HAP-1 (cell line): ENCODE data around the gene STPG4.

Source experiments
- DNase-seq, 2 experiments: peaks; one replicate each; pipeline ENCODE4 v3.0.0-alpha.2; 2016 to 2020; ENCODE audit warnings: low spot score in 2 of 2
- H3K27me3 ChIP-seq: fragments of 250-450 bp; sonication (Bioruptor Pico); 2 replicates; pipeline ENCODE4 v1.5.1; 2020; ENCODE audit warnings: low read depth, mild to moderate bottlenecking, moderate library complexity
- H3K36me3 ChIP-seq: fragments of 250-450 bp; sonication (Bioruptor Pico); replicated peaks from 2 replicates; pipeline ENCODE4 v1.5.1; 2020; ENCODE audit warnings: mild to moderate bottlenecking
- H3K4me1 ChIP-seq: fragments of 250-450 bp; sonication (Bioruptor Pico); 2 replicates; pipeline ENCODE4 v1.5.1; 2020; ENCODE audit warnings: mild to moderate bottlenecking
- H3K4me3 ChIP-seq: fragments of 250-450 bp; sonication (Bioruptor Pico); 2 replicates; pipeline ENCODE4 v1.5.1; 2020; ENCODE audit warnings: mild to moderate bottlenecking, moderate library complexity
- H3K9me3 ChIP-seq: fragments of 250-450 bp; sonication (Bioruptor Pico); 2 replicates; pipeline ENCODE4 v1.5.1; 2020; ENCODE audit warnings: mild to moderate bottlenecking, moderate library complexity
- in situ Hi-C: fragments of 300-500 bp; cut with MboI; formaldehyde crosslinking; loops from 3 replicates; pipeline ENCODE4 v1.14.3; 2020; ENCODE audit warnings: low sequenced_read_pairs, inconsistent platforms, mixed read lengths

The STPG4 gene

DNA sequence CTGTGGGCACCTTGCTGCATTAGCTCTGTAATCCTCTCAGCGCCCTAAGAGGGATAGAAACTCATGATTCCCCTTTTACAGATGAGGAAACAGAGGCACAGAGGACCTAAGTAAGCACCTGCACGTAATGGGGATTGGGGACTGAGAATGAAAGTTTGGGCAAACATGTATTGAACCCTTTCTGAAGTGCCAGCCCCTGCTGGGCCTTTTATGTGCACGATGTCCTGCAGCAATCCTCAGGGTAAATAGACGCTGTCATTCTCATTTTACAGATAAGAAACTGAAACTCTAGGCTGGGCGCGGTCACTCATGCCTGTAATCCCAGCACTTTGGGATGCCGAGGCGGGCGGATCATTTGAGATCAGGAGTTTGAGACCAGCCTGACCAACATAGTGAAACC is 117.4 kb downstream of the STPG4 start:
- no peak overlapping the region for H3K4me3 ChIP-seq
- DNase-seq, result no peak
- peaks cover 43% of the 10 kb centered on the region for H3K4me1 ChIP-seq
- H3K9me3 ChIP-seq, result no peaks in the 10 kb centered on the region
- in situ Hi-C loops, result no loop called here
- H3K27me3 ChIP-seq, result no peaks in the 10 kb centered on the region
- H3K36me3 ChIP-seq, result no peaks in the 10 kb centered on the region
